Measurements from ENCODE around the gene LPP.

DNA sequence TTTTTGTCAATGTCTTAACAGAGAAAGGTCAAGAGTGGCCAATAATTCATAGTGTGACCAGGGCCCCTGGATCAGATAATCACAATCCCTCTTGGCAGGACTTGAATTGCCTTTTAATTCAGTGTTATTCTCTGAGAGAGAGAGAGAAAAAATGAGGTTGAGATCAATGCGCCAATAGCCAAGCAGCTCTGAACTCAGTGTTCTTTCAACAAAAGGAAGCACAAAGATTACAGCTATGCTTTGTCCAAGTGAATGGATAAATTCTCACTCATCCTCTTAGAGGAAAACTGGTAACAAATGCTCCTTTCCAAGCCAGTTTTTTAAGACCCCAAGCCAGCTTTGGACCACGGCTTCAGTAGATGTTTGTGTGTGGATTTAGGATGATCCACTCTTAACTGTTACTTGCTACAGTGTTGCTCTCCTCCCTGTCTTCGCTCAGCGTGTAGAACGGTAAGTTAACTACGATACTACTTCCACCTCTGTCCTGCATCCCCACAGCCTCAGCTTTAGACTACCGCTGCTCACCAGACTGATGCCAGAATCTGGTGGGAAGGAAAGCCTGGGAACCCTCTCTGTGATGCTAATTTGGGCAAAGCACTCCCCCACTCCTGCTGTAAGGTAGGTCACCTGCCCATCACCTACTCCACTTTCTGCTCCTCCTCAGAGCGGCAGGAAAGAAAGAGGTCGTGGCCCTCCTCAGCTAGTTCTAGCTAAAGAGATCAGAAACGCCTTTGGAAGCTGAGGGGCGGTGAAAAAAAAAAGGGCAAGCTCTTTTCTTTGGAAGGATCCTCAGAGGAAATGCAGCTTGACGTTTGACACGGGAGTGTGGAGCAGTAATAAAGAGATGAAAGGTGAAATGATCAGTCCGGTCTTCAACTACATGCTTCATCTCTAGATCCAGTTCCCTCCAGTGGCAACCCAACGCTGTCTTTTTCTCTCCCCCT lies 46.8 kb upstream of the LPP start:
- TF ChIP-seq POLR2A (IDR thresholded peaks at IDR 0.05): no peak
- TF ChIP-seq, protein P1, sequence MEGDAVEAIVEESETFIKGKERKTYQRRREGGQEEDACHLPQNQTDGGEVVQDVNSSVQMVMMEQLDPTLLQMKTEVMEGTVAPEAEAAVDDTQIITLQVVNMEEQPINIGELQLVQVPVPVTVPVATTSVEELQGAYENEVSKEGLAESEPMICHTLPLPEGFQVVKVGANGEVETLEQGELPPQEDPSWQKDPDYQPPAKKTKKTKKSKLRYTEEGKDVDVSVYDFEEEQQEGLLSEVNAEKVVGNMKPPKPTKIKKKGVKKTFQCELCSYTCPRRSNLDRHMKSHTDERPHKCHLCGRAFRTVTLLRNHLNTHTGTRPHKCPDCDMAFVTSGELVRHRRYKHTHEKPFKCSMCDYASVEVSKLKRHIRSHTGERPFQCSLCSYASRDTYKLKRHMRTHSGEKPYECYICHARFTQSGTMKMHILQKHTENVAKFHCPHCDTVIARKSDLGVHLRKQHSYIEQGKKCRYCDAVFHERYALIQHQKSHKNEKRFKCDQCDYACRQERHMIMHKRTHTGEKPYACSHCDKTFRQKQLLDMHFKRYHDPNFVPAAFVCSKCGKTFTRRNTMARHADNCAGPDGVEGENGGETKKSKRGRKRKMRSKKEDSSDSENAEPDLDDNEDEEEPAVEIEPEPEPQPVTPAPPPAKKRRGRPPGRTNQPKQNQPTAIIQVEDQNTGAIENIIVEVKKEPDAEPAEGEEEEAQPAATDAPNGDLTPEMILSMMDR (IDR thresholded peaks at IDR 0.05): no peak
